Mesothelial cell of epicardium (in vitro differentiated cells): Measurements from ENCODE around the gene TEX19. TPM values are rescaled to one million over a fixed set of nuclear protein-coding genes. Genes with fewer than 3 reads are reported as not detected.

ENCODE experiments used
- DNase-seq, 2 experiments: peaks; one replicate each; pipeline ENCODE4 v3.0.0; 2021; ENCODE audit warnings: low spot score in 2 of 2; ENCODE audit not compliant: unreplicated experiment in 2 of 2
- H3K27ac Mint-ChIP-seq: 2 replicates; pipeline ENCODE4 v1.8.0; 2021; ENCODE audit warnings: mixed read lengths
- H3K27me3 Mint-ChIP-seq: 2 replicates; pipeline ENCODE4 v1.8.0; 2021; ENCODE audit warnings: low read depth, mixed read lengths
- H3K36me3 Mint-ChIP-seq: 2 replicates; pipeline ENCODE4 v1.8.0; 2021; ENCODE audit warnings: mixed read lengths
- H3K4me1 Mint-ChIP-seq: 2 replicates; pipeline ENCODE4 v1.8.0; 2021; ENCODE audit warnings: mixed read lengths
- H3K4me3 Mint-ChIP-seq: 2 replicates; pipeline ENCODE4 v1.8.0; 2021; ENCODE audit warnings: mild to moderate bottlenecking, moderate library complexity, mixed read lengths
- H3K9me3 Mint-ChIP-seq: 2 replicates; pipeline ENCODE4 v1.8.0; 2021; ENCODE audit warnings: mixed read lengths
- CTCF ChIP-seq: fragments of 200-600 bp; sonication (generic); IDR thresholded peaks from one replicate; pipeline ENCODE4 v1.5.0; 2021; ENCODE audit warnings: antibody characterized with exemption; ENCODE audit not compliant: unreplicated experiment
- total RNA-seq: library from RNA; stranded (reverse); gene quantifications from 3 replicates; pipeline ENCODE4 v1.2.1, GENCODE V29; 2021

The TEX19 gene
- total RNA-seq: 0.16 TPM in 1 of 3 replicates, not detected in the others

GRCh38 chr17:82358465-82359350, at the start of gene TEX19:
TSS of gene TEX19 (plus strand) at chr17:82359247. CDS start at chr17:82362151, 2,904 bp downstream.
- TF ChIP-seq CTCF: no peak
- peaks cover 26% of the 10 kb centered on the region for H3K4me1 Mint-ChIP-seq
- H3K4me3 Mint-ChIP-seq: no peak within 1 kb of the TSS
- H3K9me3 Mint-ChIP-seq: no peaks in the 10 kb centered on the region
- H3K36me3 Mint-ChIP-seq: no peaks in the 10 kb centered on the region
- no peak within 1 kb of the TSS for H3K27ac Mint-ChIP-seq
- no peak for DNase-seq
- peaks cover 8% of the 10 kb centered on the region for H3K27me3 Mint-ChIP-seq

- H3K9me3 Mint-ChIP-seq: no peaks in the 10 kb centered on the region
- no peak overlapping the region for H3K4me3 Mint-ChIP-seq
- no peak overlapping the region for H3K27ac Mint-ChIP-seq
- TF ChIP-seq CTCF: no peak
- H3K27me3 Mint-ChIP-seq: peaks cover 21% of the 10 kb centered on the region
- DNase-seq: no peak
- H3K4me1 Mint-ChIP-seq: peaks cover 3% of the 10 kb centered on the region
- no peaks in the 10 kb centered on the region for H3K36me3 Mint-ChIP-seq
Measured at GRCh38 chr17:82309656-82310570, 49.1 kb upstream of the TEX19 start.

- Mint-ChIP-seq H3K27me3 (peaks cover 26% of the 10 kb centered on the region), H3K4me3 (no peak overlapping the region), H3K4me1 (peaks cover 4% of the 10 kb centered on the region), H3K27ac (no peak overlapping the region), H3K9me3 (no peaks in the 10 kb centered on the region), H3K36me3 (no peaks in the 10 kb centered on the region)
- no peak for TF ChIP-seq CTCF
- DNase-seq: no peak
Measured at GRCh38 chr17:82310877-82311276, 48.2 kb upstream of the TEX19 start.

- no peak overlapping the region for H3K4me3 Mint-ChIP-seq
- TF ChIP-seq CTCF: no peak
- H3K9me3 Mint-ChIP-seq: no peaks in the 10 kb centered on the region
- H3K36me3 Mint-ChIP-seq: no peaks in the 10 kb centered on the region
- peaks cover 6% of the 10 kb centered on the region for H3K4me1 Mint-ChIP-seq
- peaks cover 27% of the 10 kb centered on the region for H3K27me3 Mint-ChIP-seq
- H3K27ac Mint-ChIP-seq: no peak overlapping the region
- DNase-seq: no peak
Measured at GRCh38 chr17:82311971-82312370, 47.1 kb upstream of the TEX19 start.

- H3K9me3 Mint-ChIP-seq: no peaks in the 10 kb centered on the region
- no peak for TF ChIP-seq CTCF
- H3K36me3 Mint-ChIP-seq: no peaks in the 10 kb centered on the region
- H3K4me3 Mint-ChIP-seq: no peak overlapping the region
- peaks cover 23% of the 10 kb centered on the region for H3K27me3 Mint-ChIP-seq
- H3K27ac Mint-ChIP-seq: no peak overlapping the region
- no peak for DNase-seq
- peaks cover 6% of the 10 kb centered on the region for H3K4me1 Mint-ChIP-seq
Measured at GRCh38 chr17:82313195-82314011, 45.6 kb upstream of the TEX19 start.
